Measurements from ENCODE around the gene INPP5B.
A peak's percentile ranks its signal among the peaks of the same experiment; 100 is the strongest.

The INPP5B gene

GRCh38 chr1:37867784-37868183 lies 79.1 kb downstream of the INPP5B start:
- DNase-seq (ENCODE audit: low spot score): no peak

GRCh38 chr1:37866491-37866890 lies 80.4 kb downstream of the INPP5B start:
- no peak for DNase-seq (ENCODE audit: low spot score)

GRCh38 chr1:37865348-37866120 lies 81.3 kb downstream of the INPP5B start:
- peak; percentile 23 for DNase-seq (ENCODE audit: low spot score)

GRCh38 chr1:37862330-37862729 lies 84.5 kb downstream of the INPP5B start:
- DNase-seq (ENCODE audit: low spot score): no peak

- DNase-seq (ENCODE audit: low spot score): no peak
These were observed 85.7 kb downstream of the INPP5B start for GRCh38 chr1:37861151-37861550.

GRCh38 chr1:37860346-37860666 lies 86.5 kb downstream of the INPP5B start:
- DNase-seq (ENCODE audit: low spot score): no peak

- peak; percentile 99 for DNase-seq (ENCODE audit: low spot score)
These were observed 87.1 kb downstream of the INPP5B start, which contains the start of gene MTF1 for GRCh38 chr1:37859507-37860345. Gene MTF1 (minus strand): TSS chr1:37859592. CDS start chr1:37857658, 1,934 bp downstream.

GRCh38 chr1:37858931-37859506 lies 87.8 kb downstream of the INPP5B start:
- peak; percentile 48 for DNase-seq (ENCODE audit: low spot score)

- DNase-seq (ENCODE audit: low spot score): no peak
These were observed 92.4 kb downstream of the INPP5B start for GRCh38 chr1:37854406-37854805.

- no peak for DNase-seq (ENCODE audit: low spot score)
These were observed 93.7 kb downstream of the INPP5B start for GRCh38 chr1:37853157-37853556.

GRCh38 chr1:37851782-37852210 lies 95.1 kb downstream of the INPP5B start:
- DNase-seq (ENCODE audit: low spot score): no peak

- DNase-seq (ENCODE audit: low spot score): no peak
These were observed 95.6 kb downstream of the INPP5B start for GRCh38 chr1:37851262-37851661.

GRCh38 chr1:37850352-37850955 lies 96.4 kb downstream of the INPP5B start:
- DNase-seq (ENCODE audit: low spot score): no peak

- DNase-seq (ENCODE audit: low spot score): no peak
These were observed 97.4 kb downstream of the INPP5B start for GRCh38 chr1:37849480-37849879.

GRCh38 chr1:37846647-37847339 lies 100.1 kb downstream of the INPP5B start:
- no peak for DNase-seq (ENCODE audit: low spot score)

- DNase-seq (ENCODE audit: low spot score): no peak
These were observed 101.1 kb downstream of the INPP5B start for GRCh38 chr1:37845786-37846185.

GRCh38 chr1:37845049-37845646 lies 101.7 kb downstream of the INPP5B start:
- no peak for DNase-seq (ENCODE audit: low spot score)

GRCh38 chr1:37844536-37844935 lies 102.3 kb downstream of the INPP5B start:
- no peak for DNase-seq (ENCODE audit: low spot score)

- DNase-seq (ENCODE audit: low spot score): no peak
These were observed 105.2 kb downstream of the INPP5B start for GRCh38 chr1:37841652-37842051.

- DNase-seq (ENCODE audit: low spot score): no peak
These were observed 106.1 kb downstream of the INPP5B start for GRCh38 chr1:37840711-37841110.

GRCh38 chr1:37839676-37840075 lies 107.2 kb downstream of the INPP5B start:
- DNase-seq (ENCODE audit: low spot score): no peak
